BJ (cell line): ENCODE data around the gene CRMP1. TPM values are rescaled to one million over a fixed set of nuclear protein-coding genes. Genes with fewer than 3 reads are reported as not detected.

ENCODE experiments used
- CTCF ChIA-PET: fragments of 350-600 bp; formaldehyde crosslinking; extraction: SDS; loops from one replicate; lab custom pipeline; 2021; ENCODE audit warnings: antibody characterized with exemption, inconsistent platforms; lab: Yijun Ruan, JAX
- POLR2A ChIA-PET: fragments of 300-600 bp; sonication (Branson Sonifier 250); formaldehyde crosslinking; extraction: SDS; loops from one replicate; lab custom pipeline; 2021; ENCODE audit warnings: antibody characterized with exemption; lab: Charles Lee
- DNase-seq: peaks from one replicate; pipeline ENCODE4 v3.0.0-alpha.2; 2011; ENCODE audit warnings: low read depth
- H3K27me3 ChIP-seq: 2 replicates; pipeline ENCODE4 v1.6.0; 2011; ENCODE audit warnings: low read length; ENCODE audit not compliant: control insufficient read depth, insufficient read depth
- H3K36me3 ChIP-seq: 2 replicates; pipeline ENCODE4 v1.5.1; 2011; ENCODE audit warnings: low read length; ENCODE audit not compliant: control insufficient read depth, insufficient read depth
- H3K4me3 ChIP-seq: 2 replicates; pipeline ENCODE4 v1.5.1; 2011; ENCODE audit warnings: low read depth, mild to moderate bottlenecking, control low read depth, low read length
- CTCF ChIP-seq: IDR thresholded peaks from 2 replicates; pipeline ENCODE4 v1.5.1; 2011; ENCODE audit warnings: low read depth, mild to moderate bottlenecking, control low read depth, inconsistent platforms, low read length, moderate library complexity; ENCODE audit not compliant: insufficient read depth
- polyA plus RNA-seq: library from polyadenylated mRNA; depleted of rRNA; stranded (reverse); fragments of >200 nt; gene quantifications from 2 replicates; pipeline ENCODE4 v1.2.3, GENCODE V29; 2011

CRMP1 gene
- polyA plus RNA-seq, 1 experiment = 0.09 TPM

GRCh38 chr4:5793514-5793913 lies 99.4 kb downstream of the CRMP1 start:
- no peak for TF ChIP-seq CTCF
- DNase-seq = no peak
- CTCF ChIA-PET = interaction anchor here (1.0 kb wide), 1 partner anchor 19 kb away, joined by 3 read pairs; no protein-coding TSS in a partner anchor
- Histone ChIP-seq H3K27me3 (no peaks in the 10 kb centered on the region), H3K4me3 (no peak overlapping the region), H3K36me3 (peaks cover 28% of the 10 kb centered on the region)
- POLR2A ChIA-PET = no interaction called here

GRCh38 chr4:5791654-5792053 lies 101.2 kb downstream of the CRMP1 start:
- POLR2A ChIA-PET = no interaction called here
- Histone ChIP-seq H3K36me3 (peaks cover 21% of the 10 kb centered on the region), H3K27me3 (no peaks in the 10 kb centered on the region), H3K4me3 (no peak overlapping the region)
- CTCF ChIA-PET = interaction anchor here (0.6 to 2.4 kb wide), 7 partner anchors 12 to 158 kb away, joined by 3 to 18 read pairs (median 5); partner anchors contain the start of gene EVC2
- no peak for TF ChIP-seq CTCF
- DNase-seq = no peak

- H3K36me3 ChIP-seq = peaks cover 19% of the 10 kb centered on the region
- no peak overlapping the region for H3K4me3 ChIP-seq
- ChIA-PET POLR2A (no interaction called here), CTCF (interaction anchor here (0.7 to 2.4 kb wide), 28 partner anchors 8 to 752 kb away, joined by 3 to 18 read pairs (median 4); partner anchors contain the start of genes EVC2 and STK32B)
- no peak for TF ChIP-seq CTCF
- no peak for DNase-seq
- H3K27me3 ChIP-seq = no peaks in the 10 kb centered on the region
Measured at GRCh38 chr4:5790546-5790857, 102.4 kb downstream of the CRMP1 start.

- POLR2A ChIA-PET = no interaction called here
Measured at GRCh38 chr4:5789141-5789540, 103.7 kb downstream of the CRMP1 start.

GRCh38 chr4:5788144-5788543 lies 104.7 kb downstream of the CRMP1 start:
- Histone ChIP-seq H3K4me3 (no peak overlapping the region), H3K27me3 (no peaks in the 10 kb centered on the region), H3K36me3 (peaks cover 19% of the 10 kb centered on the region)
- POLR2A ChIA-PET = no interaction called here
- no peak for TF ChIP-seq CTCF
- CTCF ChIA-PET = interaction anchor here (1.0 kb wide), 1 partner anchor 35 kb away, joined by 3 read pairs; no protein-coding TSS in a partner anchor
- no peak for DNase-seq

More at GRCh38 chr4:5789141-5789540, 103.7 kb downstream of the CRMP1 start:
- DNase-seq = no peak
- Histone ChIP-seq H3K4me3 (no peak overlapping the region), H3K27me3 (no peaks in the 10 kb centered on the region), H3K36me3 (peaks cover 16% of the 10 kb centered on the region)
- CTCF ChIA-PET = interaction anchor here (1.0 to 2.4 kb wide), 2 partner anchors 24 to 36 kb away, joined by 3 to 8 read pairs; no protein-coding TSS in a partner anchor
- TF ChIP-seq CTCF = no peak
